ENCODE data around the gene E2F6.

The E2F6 gene

DNA sequence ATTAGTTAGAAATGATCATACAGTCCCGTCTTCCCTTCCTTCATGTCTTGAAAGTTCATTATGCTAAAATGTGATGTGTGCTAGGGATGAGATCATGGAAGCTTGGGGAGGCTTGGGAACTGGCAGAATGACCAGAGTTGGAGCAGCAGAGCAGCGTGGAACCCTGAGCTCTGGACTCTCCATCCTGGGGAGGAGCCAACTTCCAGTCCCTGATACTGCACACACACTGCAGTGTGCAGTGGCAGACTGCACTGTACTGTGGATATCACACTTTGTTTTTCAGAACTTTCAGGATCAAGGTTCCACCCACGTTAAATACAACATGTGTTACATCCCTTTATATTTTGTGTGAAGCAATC lies 40.6 kb upstream of the E2F6 start:
- no peaks in the 10 kb centered on the region for H3K27me3 ChIP-seq (ENCODE audit: control insufficient read depth, insufficient read depth, low read length)
- H2AFZ ChIP-seq: no peak overlapping the region
- no peak overlapping the region for H3K9ac ChIP-seq
- H3K79me2 ChIP-seq: no peaks in the 10 kb centered on the region
- no peak overlapping the region for H3K27ac ChIP-seq
- TF ChIP-seq, protein P1, sequence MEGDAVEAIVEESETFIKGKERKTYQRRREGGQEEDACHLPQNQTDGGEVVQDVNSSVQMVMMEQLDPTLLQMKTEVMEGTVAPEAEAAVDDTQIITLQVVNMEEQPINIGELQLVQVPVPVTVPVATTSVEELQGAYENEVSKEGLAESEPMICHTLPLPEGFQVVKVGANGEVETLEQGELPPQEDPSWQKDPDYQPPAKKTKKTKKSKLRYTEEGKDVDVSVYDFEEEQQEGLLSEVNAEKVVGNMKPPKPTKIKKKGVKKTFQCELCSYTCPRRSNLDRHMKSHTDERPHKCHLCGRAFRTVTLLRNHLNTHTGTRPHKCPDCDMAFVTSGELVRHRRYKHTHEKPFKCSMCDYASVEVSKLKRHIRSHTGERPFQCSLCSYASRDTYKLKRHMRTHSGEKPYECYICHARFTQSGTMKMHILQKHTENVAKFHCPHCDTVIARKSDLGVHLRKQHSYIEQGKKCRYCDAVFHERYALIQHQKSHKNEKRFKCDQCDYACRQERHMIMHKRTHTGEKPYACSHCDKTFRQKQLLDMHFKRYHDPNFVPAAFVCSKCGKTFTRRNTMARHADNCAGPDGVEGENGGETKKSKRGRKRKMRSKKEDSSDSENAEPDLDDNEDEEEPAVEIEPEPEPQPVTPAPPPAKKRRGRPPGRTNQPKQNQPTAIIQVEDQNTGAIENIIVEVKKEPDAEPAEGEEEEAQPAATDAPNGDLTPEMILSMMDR (IDR thresholded peaks at IDR 0.05): no peak
- no peaks in the 10 kb centered on the region for H3K36me3 ChIP-seq (ENCODE audit: control insufficient read depth, insufficient read depth, low read length)
- H3K4me3 ChIP-seq (ENCODE audit: low read depth, low read length): no peak overlapping the region
- H3K4me1 ChIP-seq: no peaks in the 10 kb centered on the region
- H3K9me3 ChIP-seq (ENCODE audit: control insufficient read depth, low read length): no peaks in the 10 kb centered on the region
- H3K4me2 ChIP-seq (ENCODE audit: low read length): no peak overlapping the region

DNA sequence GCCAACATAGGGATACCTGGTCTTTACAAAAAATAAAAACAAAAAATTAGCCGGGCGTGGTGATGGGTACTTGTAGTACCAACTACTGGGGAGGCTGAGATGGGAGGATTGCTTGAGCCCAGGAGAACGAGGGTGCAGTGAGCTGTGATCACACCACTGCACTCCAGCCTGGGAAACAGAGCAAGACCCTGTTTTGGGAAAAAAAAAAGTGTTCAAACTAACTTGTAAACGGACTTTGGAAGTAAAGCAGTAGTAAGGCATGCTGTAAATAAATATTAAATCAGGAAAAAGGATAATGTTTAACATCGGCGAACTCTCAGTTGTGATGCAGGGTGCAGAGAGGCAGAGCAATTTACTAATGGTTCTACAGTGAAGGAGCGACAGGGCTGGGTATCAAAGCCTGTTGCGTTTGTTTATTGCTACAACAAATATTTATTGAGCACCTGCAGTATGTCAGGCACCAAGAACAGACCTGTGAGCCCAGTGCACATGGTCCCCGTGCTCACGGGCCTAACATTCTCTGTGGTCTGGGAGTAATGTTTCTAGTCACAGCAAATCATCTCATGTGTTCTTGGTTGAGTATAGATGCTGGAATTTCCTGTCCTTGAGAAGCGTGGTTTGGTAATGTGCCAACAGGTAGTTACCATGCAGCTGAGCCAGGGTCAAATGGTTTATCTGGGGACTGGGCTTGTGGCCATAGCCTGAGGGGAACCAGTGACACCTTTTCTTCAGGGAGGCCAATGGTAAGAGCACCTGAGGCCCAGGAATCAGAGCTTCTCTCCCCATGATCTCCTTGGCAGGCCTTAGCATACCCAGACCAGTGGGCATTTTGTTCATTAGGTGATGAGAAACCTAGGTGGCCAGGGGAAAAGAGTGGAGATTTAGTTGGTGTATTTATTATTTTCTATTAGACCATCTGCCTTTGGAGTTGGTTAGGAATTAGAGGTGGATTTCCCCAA lies 40.0 kb upstream of the E2F6 start:
- TF ChIP-seq, protein P1 (IDR thresholded peaks at IDR 0.05): no peak
- Histone ChIP-seq H3K4me2 (ENCODE audit: low read length) (no peak overlapping the region), H3K27ac (no peak overlapping the region), H3K9ac (no peak overlapping the region), H3K36me3 (ENCODE audit: control insufficient read depth, insufficient read depth, low read length) (no peaks in the 10 kb centered on the region), H3K4me3 (ENCODE audit: low read depth, low read length) (no peak overlapping the region), H3K79me2 (no peaks in the 10 kb centered on the region), H3K4me1 (no peaks in the 10 kb centered on the region), H3K27me3 (ENCODE audit: control insufficient read depth, insufficient read depth, low read length) (no peaks in the 10 kb centered on the region), H2AFZ (no peak overlapping the region), H3K9me3 (ENCODE audit: control insufficient read depth, low read length) (no peaks in the 10 kb centered on the region)

DNA sequence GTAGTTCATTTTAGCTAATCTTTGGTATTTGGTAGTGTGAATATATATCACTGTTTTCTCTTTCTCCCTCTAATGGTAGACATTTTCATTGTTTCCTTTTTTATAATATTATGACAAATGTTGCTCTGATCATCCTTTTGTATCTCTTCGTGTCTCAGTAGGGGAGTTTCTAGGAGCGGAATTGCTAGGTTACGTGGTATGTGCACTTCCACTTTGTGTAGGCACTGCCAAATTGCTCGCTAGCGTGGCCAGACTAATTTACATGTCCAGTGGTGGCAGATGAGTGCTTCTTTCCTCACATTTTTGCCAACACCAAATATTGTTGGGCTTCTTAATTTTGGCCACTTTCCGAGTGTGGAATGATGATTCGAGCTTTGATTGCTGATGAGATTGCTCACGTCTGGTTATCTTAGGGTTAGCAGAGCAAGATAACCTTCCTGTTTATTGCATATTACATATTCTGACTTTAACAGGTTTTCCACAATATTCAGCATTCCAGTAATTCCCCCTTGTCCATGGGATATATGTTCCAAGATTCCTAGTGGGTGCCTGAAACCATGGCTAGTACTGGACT lies 37.5 kb upstream of the E2F6 start:
- H3K4me3 ChIP-seq (ENCODE audit: low read depth, low read length): no peak overlapping the region
- peaks cover 8% of the 10 kb centered on the region for H3K4me1 ChIP-seq
- H3K4me2 ChIP-seq (ENCODE audit: low read length): no peak overlapping the region
- TF ChIP-seq, protein P1 (IDR thresholded peaks at IDR 0.05): no peak
- H3K9ac ChIP-seq: no peak overlapping the region
- no peak overlapping the region for H2AFZ ChIP-seq
- H3K27me3 ChIP-seq (ENCODE audit: control insufficient read depth, insufficient read depth, low read length): no peaks in the 10 kb centered on the region
- H3K9me3 ChIP-seq (ENCODE audit: control insufficient read depth, low read length): no peaks in the 10 kb centered on the region
- no peak overlapping the region for H3K27ac ChIP-seq
- no peaks in the 10 kb centered on the region for H3K36me3 ChIP-seq (ENCODE audit: control insufficient read depth, insufficient read depth, low read length)
- no peaks in the 10 kb centered on the region for H3K79me2 ChIP-seq

DNA sequence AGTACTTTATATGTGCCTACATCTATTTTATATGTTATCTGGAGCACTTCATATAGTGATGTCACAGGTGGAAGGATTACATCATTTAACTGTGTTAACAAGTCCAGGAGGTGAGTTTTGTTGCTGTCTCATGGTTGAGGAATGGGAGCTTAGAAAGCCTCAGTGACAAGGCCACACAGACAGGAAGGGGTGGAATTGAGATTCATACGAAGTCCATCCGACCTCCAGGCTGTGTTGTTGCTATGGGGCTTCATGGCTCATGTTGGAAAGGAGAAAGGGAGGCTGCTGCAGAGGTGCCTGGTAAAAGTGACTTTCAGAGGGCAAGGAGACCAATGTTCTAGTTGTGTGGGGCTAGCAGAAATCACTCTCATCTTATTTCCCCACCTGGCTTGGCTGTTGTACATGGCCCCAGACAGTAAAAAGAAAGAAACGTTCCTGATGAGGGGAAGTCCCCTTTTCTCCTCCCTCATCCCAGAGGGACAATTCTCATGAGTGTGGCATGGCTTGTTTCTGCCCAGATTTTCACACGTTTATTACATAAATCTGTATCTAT lies 36.9 kb upstream of the E2F6 start:
- no peak overlapping the region for H3K4me2 ChIP-seq (ENCODE audit: low read length)
- H3K27me3 ChIP-seq (ENCODE audit: control insufficient read depth, insufficient read depth, low read length): no peaks in the 10 kb centered on the region
- no peaks in the 10 kb centered on the region for H3K79me2 ChIP-seq
- no peak overlapping the region for H3K27ac ChIP-seq
- TF ChIP-seq, protein P1 (IDR thresholded peaks at IDR 0.05): no peak
- no peaks in the 10 kb centered on the region for H3K9me3 ChIP-seq (ENCODE audit: control insufficient read depth, low read length)
- H3K36me3 ChIP-seq (ENCODE audit: control insufficient read depth, insufficient read depth, low read length): no peaks in the 10 kb centered on the region
- H3K4me1 ChIP-seq: peaks cover 11% of the 10 kb centered on the region
- no peak overlapping the region for H3K9ac ChIP-seq
- H2AFZ ChIP-seq: no peak overlapping the region
- H3K4me3 ChIP-seq (ENCODE audit: low read depth, low read length): no peak overlapping the region
